ENCODE results near the gene FAM3D. TPM values are rescaled to one million over a fixed set of nuclear protein-coding genes. Genes with fewer than 3 reads are reported as not detected.
A peak's percentile ranks its signal among the peaks of the same experiment; 100 is the strongest.

FAM3D gene
- total RNA-seq, 1 donor from 2014 or later, result 0.11 TPM

- Histone ChIP-seq H3K4me2 (no peak overlapping the region), H3F3A (ENCODE audit: low read depth) (no peaks in the 10 kb centered on the region), H3K4me1 (no peaks in the 10 kb centered on the region), H3K9me3 (ENCODE audit: low read depth) (no peaks in the 10 kb centered on the region), H3K9ac (no peak overlapping the region), H3K36me3 (no peaks in the 10 kb centered on the region), H3K27me3 (no peaks in the 10 kb centered on the region), H3K4me3 (no peak overlapping the region), H4K20me1 (ENCODE audit: low read depth) (no peaks in the 10 kb centered on the region), H3K79me2 (ENCODE audit: low read depth) (no peaks in the 10 kb centered on the region), H3K27ac (no peak overlapping the region), H2AFZ (replicated peaks) (no peak overlapping the region)
- Mint-ChIP-seq H3K4me3 (no peak overlapping the region), H3K27me3 (ENCODE audit: insufficient read depth, low read depth) (peaks cover 7% of the 10 kb centered on the region), H3K9me3 (no peaks in the 10 kb centered on the region), H3K36me3 (no peaks in the 10 kb centered on the region), H3K4me1 (no peaks in the 10 kb centered on the region), H3K27ac (peak overlapping the region; percentile 34)
- TF ChIP-seq EZH2 (IDR thresholded peaks at IDR 0.05) (no peak), EZH2phosphoT487 (IDR thresholded peaks at IDR 0.05) (no peak), CTCF (IDR thresholded peaks at IDR 0.05) (no peak)
- no peak for DNase-seq (ENCODE audit: low spot score)
These were observed 1.1 kb upstream of the FAM3D start for GRCh38 chr3:58667704-58668103.

GRCh38 chr3:58667229-58667628 lies 655 bp upstream of the FAM3D start:
- Histone ChIP-seq H3F3A (ENCODE audit: low read depth) (no peaks in the 10 kb centered on the region), H2AFZ (replicated peaks) (no peak overlapping the region), H3K9ac (no peak overlapping the region), H3K27ac (no peak overlapping the region), H3K79me2 (ENCODE audit: low read depth) (no peaks in the 10 kb centered on the region), H3K4me2 (no peak overlapping the region), H3K27me3 (no peaks in the 10 kb centered on the region), H3K36me3 (no peaks in the 10 kb centered on the region), H4K20me1 (ENCODE audit: low read depth) (no peaks in the 10 kb centered on the region), H3K4me1 (no peaks in the 10 kb centered on the region), H3K4me3 (no peak overlapping the region), H3K9me3 (ENCODE audit: low read depth) (no peaks in the 10 kb centered on the region)
- Mint-ChIP-seq H3K4me1 (no peaks in the 10 kb centered on the region), H3K36me3 (no peaks in the 10 kb centered on the region), H3K27ac (no peak overlapping the region), H3K27me3 (ENCODE audit: insufficient read depth, low read depth) (peaks cover 7% of the 10 kb centered on the region), H3K4me3 (no peak overlapping the region), H3K9me3 (no peaks in the 10 kb centered on the region)
- DNase-seq (ENCODE audit: low spot score), result no peak
- TF ChIP-seq EZH2 (IDR thresholded peaks at IDR 0.05) (no peak), CTCF (IDR thresholded peaks at IDR 0.05) (no peak), EZH2phosphoT487 (IDR thresholded peaks at IDR 0.05) (no peak)

GRCh38 chr3:58665405-58665804 lies 1.2 kb downstream of the FAM3D start:
- Histone ChIP-seq H3K27ac (no peak overlapping the region), H3K79me2 (ENCODE audit: low read depth) (no peaks in the 10 kb centered on the region), H3K4me2 (no peak overlapping the region), H3K9ac (no peak overlapping the region), H4K20me1 (ENCODE audit: low read depth) (no peaks in the 10 kb centered on the region), H3F3A (ENCODE audit: low read depth) (no peaks in the 10 kb centered on the region), H3K4me1 (no peaks in the 10 kb centered on the region), H3K36me3 (no peaks in the 10 kb centered on the region), H3K4me3 (no peak overlapping the region), H3K9me3 (ENCODE audit: low read depth) (no peaks in the 10 kb centered on the region), H3K27me3 (peaks cover under 1% of the 10 kb centered on the region), H2AFZ (replicated peaks) (no peak overlapping the region)
- H3K27ac Mint-ChIP-seq, result no peak overlapping the region
- no peak for DNase-seq (ENCODE audit: low spot score)
- peaks cover 5% of the 10 kb centered on the region for H3K4me1 Mint-ChIP-seq
- no peaks in the 10 kb centered on the region for H3K36me3 Mint-ChIP-seq
- no peaks in the 10 kb centered on the region for H3K9me3 Mint-ChIP-seq
- TF ChIP-seq CTCF (IDR thresholded peaks at IDR 0.05) (no peak), EZH2 (IDR thresholded peaks at IDR 0.05) (no peak), EZH2phosphoT487 (IDR thresholded peaks at IDR 0.05) (no peak)
- H3K4me3 Mint-ChIP-seq, result no peak overlapping the region
- H3K27me3 Mint-ChIP-seq (ENCODE audit: insufficient read depth, low read depth), result peaks cover 11% of the 10 kb centered on the region
